ENCODE data around the gene STARD3NL.

Gene STARD3NL

DNA sequence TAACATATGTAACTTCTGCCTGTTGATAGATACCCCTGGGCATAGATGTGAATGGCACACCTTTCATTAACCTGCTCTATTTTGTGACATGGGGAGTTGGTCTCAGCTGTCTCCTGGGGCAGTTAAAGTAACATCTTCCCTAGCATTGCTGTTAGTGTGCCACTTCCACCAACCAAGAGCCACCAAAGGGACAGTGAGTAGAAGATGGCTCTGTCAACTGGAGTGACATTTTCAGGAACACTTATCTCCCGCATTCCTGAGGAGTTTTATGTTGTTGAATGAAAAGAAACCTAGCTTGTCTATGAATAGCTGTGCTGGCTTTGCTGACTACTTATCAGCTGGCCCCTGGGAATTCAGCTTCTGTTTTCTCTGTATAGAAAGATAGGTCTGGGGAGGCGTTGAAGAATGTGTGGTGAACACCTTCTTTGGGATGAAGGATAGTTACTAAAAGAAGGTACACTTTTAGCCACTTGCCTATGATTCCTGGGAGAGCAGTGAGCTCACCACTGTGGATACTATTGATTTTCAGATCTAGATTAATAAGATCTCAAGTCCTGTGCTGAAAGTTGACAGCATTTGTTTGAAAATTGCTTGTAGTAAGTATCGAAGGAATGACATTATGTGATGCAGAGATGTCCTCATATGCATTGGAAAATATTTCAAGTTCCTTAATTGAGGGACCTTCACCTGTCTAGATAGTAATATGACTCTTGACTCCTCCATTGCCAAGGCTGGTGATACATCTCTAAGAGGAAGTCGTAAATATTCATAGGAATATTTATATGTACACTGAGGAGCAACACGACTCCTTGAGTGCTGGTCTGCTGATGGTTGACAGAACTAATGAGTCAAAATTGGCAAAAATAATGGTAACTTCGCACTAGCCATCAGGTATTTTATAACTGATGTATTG, 7.6 kb downstream of the STARD3NL start:
- no peak for DNase-seq (ENCODE audit: low spot score)

DNA sequence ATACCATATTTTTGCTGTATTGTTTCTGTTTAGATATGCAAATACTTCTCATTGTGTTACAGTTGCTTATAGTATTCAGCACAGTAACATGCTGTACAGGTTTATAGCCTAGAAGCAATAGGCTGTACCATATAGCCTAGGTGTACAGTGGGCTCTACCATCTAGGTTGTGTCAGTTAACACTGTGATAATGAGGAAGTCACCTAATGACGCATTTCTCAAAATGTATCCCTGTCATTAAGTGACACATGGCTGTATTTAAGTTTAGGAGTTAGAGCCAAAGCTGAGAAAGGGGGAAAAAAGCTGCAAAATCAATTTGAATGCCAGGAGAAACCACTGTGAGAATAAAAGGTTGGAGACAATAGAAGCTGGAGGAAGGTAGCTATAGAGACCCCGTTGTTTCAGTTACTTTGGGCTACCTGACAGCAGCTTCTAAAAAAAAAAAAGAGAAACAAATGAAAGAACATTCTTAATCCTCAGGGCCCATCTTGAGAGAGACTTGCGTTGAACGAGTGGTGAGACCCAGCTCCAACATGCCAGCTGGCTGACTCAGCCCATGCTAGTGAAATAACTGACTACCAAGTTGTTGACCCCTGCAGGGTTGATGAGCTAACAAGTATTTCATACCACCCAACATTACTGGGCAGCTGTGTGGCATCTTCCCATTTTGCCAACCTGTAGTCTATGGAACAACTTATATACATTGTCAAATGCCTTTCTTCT, 8.7 kb downstream of the STARD3NL start:
- no peak for DNase-seq (ENCODE audit: low spot score)

- DNase-seq (ENCODE audit: low spot score), result no peak
Observed at GRCh38 chr7:38187794-38188440, 9.9 kb downstream of the STARD3NL start.

GRCh38 chr7:38189231-38189938, 11.3 kb downstream of the STARD3NL start:
- DNase-seq (ENCODE audit: low spot score), result no peak

DNA sequence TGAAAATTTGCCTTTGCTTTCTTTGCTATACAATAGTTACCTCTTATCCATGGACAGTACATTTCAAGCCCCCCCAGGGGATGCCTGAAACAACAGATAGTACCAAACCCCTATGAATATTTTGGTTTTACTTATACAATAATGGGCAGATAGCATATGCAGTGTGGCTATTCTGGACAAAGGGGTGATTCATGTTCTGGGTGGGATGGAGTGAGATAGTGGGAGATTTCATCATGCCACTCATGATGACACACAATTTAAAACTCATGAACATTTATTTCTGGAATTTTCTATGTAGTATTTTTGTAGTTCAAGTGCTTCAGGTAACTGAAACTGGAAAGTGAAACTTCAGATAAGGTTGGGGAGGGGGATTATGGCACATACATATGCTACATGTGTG, 12.0 kb downstream of the STARD3NL start:
- no peak for DNase-seq (ENCODE audit: low spot score)

DNA sequence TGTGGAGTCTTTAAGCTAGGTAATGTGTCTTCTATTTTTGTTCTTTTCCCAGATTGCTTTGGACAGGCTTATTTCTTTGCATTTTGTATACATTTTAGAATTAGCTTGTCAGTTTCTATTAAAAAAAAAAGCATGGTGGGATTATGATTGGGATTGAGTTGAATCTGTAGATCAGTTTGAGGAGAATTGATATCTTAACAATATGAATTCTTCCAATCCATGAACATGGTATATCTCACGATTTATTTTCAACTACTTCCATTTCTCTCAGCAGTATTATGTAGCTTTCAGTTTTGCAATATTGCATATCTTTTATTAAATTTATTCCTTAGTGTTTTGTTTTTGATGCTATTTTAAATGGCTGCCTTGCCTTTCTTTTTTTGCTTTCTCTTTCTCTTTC, 13.7 kb downstream of the STARD3NL start:
- no peak for DNase-seq (ENCODE audit: low spot score)

DNA sequence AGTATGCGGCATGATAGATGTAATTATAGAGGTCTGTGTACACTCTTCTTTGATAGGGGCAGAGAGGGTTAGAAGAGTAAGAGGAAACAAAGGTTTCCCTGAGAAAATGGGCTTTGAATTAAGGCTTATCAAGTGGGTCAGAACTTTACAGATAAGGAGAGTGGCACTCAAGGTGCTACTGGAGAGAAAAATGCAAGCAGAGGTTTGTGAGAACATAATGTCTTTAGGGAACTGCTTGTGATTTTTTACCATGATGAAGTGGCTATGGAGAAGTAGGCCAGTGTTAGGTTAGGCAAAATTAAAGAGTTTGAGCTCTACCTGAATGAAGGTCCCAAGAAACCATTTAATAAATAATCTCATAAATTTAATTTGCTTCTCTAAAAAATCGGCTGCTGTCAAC, 14.3 kb downstream of the STARD3NL start:
- no peak for DNase-seq (ENCODE audit: low spot score)

DNA sequence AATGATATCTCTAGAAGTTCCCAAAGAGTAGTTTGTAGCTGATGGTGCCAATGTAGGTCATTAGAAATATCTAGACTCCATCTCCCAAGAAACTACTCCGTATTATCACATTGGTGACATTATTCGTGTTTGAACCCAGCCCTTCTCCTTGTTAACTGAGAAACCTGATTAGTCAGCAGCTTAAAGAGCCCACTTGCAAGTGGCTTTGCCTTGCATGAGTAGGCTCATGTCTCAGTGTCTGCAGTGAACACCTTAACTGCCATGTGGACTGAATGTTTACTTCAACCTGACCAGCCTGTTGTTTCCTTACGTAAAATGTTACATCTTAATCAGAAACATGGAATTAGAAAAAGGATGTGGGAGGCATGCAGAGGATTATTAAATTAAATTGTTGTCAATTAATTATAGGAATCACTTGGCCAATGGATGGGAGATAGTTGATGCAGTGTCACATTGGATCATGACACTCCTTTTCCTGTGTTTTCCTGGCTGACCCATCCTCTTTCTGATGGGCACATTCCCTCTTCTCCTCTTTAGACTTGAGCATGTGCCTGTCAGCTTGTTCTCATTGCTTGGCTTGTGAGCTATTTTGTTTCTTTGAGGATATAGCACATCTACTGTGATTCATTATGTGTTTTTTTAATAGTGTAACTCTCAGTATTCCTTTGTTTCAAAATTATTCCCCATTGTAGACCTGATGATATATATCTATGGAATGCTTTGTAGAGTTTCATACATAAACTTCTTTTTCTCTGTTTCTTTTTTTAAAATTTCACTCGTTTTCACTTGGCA, 18.0 kb downstream of the STARD3NL start:
- peak; percentile 51 for DNase-seq (ENCODE audit: low spot score)

GRCh38 chr7:38198366-38198765, 20.3 kb downstream of the STARD3NL start:
- no peak for DNase-seq (ENCODE audit: low spot score)

GRCh38 chr7:38199154-38199553, 21.1 kb downstream of the STARD3NL start:
- no peak for DNase-seq (ENCODE audit: low spot score)

DNA sequence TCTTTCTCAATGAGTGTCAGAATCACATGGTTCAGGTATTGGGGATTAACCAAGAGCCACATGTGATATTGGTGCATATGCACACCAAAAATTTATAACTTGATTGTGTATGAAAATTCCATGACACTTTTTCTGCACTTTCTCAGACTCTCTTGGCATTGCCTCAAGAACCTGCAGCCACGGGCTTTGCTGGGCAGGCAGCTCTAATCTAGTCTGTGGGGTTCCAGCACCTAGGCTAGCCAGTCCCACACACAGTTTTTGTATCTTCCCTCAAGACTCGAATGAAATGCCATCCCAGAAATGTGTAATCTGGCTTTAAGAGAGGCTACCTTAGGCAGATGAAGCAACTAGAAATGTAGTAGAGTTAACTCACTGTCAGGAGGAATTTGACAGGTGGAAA, 21.7 kb downstream of the STARD3NL start:
- DNase-seq (ENCODE audit: low spot score), result no peak

DNA sequence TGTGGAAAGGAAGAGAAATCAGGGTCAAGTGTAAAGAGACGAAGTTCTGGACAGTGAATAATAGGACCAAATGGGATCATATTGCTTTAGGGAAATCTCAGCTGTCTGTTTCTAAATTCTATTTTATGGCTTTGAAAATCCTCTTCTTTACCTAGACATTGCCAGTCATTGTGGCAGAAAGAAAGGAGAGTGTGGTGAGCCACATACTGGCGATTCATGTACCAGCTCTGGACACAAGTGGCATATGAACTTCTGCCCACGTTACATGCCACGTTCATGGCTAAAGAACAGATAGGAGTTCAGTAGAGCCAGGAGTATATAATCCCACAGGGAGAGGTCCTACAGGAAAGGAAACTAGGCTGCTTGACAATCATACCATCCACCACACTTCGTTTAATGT, 28.0 kb downstream of the STARD3NL start:
- no peak for DNase-seq (ENCODE audit: low spot score)

DNA sequence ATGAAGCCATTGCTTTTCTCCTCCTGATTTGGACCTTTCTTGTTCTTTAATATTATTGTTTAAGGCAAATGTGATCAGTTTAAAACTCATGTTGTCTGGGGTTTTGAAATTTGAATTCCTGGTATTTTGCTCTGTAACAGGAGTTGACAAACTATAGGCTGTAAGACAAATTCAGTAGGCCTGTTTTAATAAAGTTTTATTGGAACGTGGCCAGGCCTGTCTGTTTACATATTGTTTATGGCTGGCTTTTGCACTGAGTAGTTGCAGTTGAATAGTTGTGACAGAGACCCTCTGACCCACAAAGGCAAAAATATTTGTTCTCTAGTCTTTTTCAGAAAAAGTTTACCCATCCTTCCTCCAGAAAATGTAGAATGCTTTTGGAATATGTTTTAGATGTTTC, 29.8 kb downstream of the STARD3NL start:
- no peak for DNase-seq (ENCODE audit: low spot score)

GRCh38 chr7:38211486-38211885, 33.4 kb downstream of the STARD3NL start:
- DNase-seq (ENCODE audit: low spot score), result no peak

GRCh38 chr7:38211940-38212339, 33.9 kb downstream of the STARD3NL start:
- DNase-seq (ENCODE audit: low spot score), result no peak

GRCh38 chr7:38215115-38215514, 37.1 kb downstream of the STARD3NL start:
- DNase-seq (ENCODE audit: low spot score), result no peak

- peak; percentile 93 for DNase-seq (ENCODE audit: low spot score)
Observed at GRCh38 chr7:38215735-38216670, 38.0 kb downstream of the STARD3NL start.

- DNase-seq (ENCODE audit: low spot score), result no peak
Observed at GRCh38 chr7:38217672-38218071, 39.6 kb downstream of the STARD3NL start.

GRCh38 chr7:38220452-38220851, 42.4 kb downstream of the STARD3NL start:
- no peak for DNase-seq (ENCODE audit: low spot score)

DNA sequence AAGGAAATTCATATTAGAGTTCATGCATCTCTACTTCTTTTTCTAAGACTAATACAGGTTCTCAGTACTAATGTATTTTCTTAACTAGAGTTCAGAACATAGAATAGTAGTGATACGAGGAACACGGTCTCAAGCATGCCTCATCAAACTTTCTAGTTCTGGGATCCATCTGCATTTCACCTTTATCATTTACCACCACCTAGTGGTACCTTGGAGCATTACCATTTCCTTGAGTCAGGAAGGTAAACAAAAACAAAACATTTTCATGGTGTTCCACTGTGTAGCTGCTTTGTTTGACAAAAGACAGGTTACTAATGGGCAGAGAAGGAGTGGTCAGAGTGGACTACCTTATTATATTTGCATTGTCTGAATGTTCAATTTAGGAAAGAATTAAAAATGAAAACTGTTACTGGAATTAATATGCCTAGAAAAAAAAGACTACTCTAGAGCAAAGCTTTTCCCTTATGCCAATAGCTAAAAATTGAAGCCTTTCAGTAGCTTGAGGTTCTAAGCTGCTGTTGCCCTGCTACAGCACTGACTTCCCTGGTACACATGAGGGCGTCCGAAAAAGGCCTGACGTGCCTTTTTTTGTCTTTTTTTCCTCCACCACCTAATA, 44.5 kb downstream of the STARD3NL start:
- DNase-seq (ENCODE audit: low spot score), result peak; percentile 58

Measured in kidney capillary endothelial cell (primary cell).